ENCODE results near the gene COL4A4. TPM values are rescaled to one million over a fixed set of nuclear protein-coding genes. Genes with fewer than 3 reads are reported as not detected.

Gene COL4A4
- total RNA-seq, 4 donors from 2014 or later: 0.53 to 24.8 (median 0.95) TPM

DNA sequence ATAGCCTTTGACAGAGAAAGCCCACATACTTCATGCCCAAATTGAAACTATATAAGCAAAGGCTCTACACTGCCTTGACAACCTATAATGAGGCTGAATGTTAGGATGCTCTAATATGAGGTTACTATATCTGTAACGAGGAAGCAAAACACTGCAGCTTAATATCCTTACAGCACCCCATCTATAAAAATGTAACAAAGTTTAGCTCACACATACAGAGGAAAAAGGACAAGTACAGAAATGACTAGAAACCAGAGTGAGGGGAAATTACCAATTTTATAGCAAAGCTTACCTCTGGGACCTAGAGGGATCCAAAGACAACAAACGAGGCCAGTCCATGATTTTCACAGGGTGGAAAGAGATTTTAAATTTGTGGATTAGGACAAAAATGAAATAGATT is 138.5 kb downstream of the COL4A4 start:
- Histone ChIP-seq H3K27ac (no peak overlapping the region), H3K36me3 (no peaks in the 10 kb centered on the region), H3K9me3 (no peaks in the 10 kb centered on the region), H3K27me3 (no peaks in the 10 kb centered on the region), H3K4me1 (no peaks in the 10 kb centered on the region), H3K4me3 (no peak overlapping the region)
- DNase-seq: no peak
- no peak for TF ChIP-seq POLR2A (IDR thresholded peaks at IDR 0.05)
- TF ChIP-seq, protein P1, sequence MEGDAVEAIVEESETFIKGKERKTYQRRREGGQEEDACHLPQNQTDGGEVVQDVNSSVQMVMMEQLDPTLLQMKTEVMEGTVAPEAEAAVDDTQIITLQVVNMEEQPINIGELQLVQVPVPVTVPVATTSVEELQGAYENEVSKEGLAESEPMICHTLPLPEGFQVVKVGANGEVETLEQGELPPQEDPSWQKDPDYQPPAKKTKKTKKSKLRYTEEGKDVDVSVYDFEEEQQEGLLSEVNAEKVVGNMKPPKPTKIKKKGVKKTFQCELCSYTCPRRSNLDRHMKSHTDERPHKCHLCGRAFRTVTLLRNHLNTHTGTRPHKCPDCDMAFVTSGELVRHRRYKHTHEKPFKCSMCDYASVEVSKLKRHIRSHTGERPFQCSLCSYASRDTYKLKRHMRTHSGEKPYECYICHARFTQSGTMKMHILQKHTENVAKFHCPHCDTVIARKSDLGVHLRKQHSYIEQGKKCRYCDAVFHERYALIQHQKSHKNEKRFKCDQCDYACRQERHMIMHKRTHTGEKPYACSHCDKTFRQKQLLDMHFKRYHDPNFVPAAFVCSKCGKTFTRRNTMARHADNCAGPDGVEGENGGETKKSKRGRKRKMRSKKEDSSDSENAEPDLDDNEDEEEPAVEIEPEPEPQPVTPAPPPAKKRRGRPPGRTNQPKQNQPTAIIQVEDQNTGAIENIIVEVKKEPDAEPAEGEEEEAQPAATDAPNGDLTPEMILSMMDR (IDR thresholded peaks at IDR 0.05): no peak

DNA sequence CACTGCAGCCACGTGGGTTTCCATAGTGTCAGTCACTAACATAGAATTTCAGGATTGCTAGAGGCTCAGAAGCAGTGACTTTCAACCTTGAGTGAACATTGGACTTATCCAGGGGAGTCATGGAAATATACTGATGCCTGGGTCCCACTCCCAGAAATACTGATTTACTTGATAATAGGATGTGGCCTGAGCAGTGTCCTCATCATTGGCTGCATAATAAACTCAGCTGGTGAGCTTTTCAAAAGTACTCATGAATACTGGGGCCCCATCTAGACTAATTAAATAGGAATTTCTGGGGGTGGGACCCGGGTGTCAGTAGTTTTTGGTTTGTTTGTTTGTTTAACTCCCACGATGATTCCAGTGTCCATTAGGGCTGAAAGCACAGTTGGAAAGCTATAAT is 141.4 kb downstream of the COL4A4 start:
- H3K4me3 ChIP-seq: no peak overlapping the region
- no peak for TF ChIP-seq POLR2A (IDR thresholded peaks at IDR 0.05)
- TF ChIP-seq, protein P1 (IDR thresholded peaks at IDR 0.05): no peak
- DNase-seq: no peak
- H3K27me3 ChIP-seq: no peaks in the 10 kb centered on the region
- no peaks in the 10 kb centered on the region for H3K9me3 ChIP-seq
- no peaks in the 10 kb centered on the region for H3K36me3 ChIP-seq
- H3K27ac ChIP-seq: no peak overlapping the region
- H3K4me1 ChIP-seq: no peaks in the 10 kb centered on the region

DNA sequence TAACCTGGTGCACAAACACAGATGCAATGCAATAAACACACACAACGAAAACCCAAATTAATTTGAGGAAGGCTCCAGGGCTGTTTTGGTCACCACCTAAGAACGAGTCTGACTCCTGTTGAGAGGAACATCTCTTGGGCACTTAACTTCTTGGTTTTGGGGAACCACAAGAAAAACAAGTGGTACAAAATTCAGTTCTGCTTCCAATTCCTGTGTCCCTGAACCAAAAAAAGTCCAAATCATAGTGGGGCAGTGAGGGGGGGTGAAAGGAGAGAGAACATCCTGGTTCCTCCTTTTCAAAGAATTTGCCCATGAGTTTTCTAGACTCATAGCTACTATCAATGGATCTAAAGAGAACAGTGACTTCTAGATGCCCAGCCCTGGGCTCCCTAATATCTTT is 143.6 kb downstream of the COL4A4 start:
- H3K27ac ChIP-seq: no peak overlapping the region
- no peaks in the 10 kb centered on the region for H3K27me3 ChIP-seq
- H3K4me1 ChIP-seq: no peaks in the 10 kb centered on the region
- no peaks in the 10 kb centered on the region for H3K36me3 ChIP-seq
- no peaks in the 10 kb centered on the region for H3K9me3 ChIP-seq
- no peak overlapping the region for H3K4me3 ChIP-seq
- no peak for DNase-seq
- TF ChIP-seq POLR2A (IDR thresholded peaks at IDR 0.05): no peak
- TF ChIP-seq, protein P1 (IDR thresholded peaks at IDR 0.05): no peak

DNA sequence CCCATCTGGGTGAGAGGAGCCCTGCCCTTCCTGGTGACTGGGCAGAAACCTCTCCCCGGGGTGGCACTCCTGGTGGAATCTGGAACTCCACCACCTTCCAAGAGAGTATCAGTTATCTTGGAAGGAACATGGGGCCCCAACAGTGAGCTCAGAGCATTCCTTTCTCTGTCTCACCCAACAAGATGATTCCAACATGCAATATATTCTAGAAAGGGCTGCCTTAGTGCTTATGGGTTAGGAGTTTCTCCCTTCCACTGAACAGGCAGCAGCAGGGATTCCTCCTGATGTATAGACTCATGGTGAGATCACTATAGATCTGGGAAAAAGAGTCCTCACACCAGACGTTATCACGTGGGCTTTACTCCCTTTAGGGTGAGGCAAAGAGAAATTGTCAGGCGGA is 147.1 kb downstream of the COL4A4 start:
- no peaks in the 10 kb centered on the region for H3K27me3 ChIP-seq
- H3K36me3 ChIP-seq: no peaks in the 10 kb centered on the region
- no peak for TF ChIP-seq POLR2A (IDR thresholded peaks at IDR 0.05)
- TF ChIP-seq, protein P1 (IDR thresholded peaks at IDR 0.05): no peak

DNA sequence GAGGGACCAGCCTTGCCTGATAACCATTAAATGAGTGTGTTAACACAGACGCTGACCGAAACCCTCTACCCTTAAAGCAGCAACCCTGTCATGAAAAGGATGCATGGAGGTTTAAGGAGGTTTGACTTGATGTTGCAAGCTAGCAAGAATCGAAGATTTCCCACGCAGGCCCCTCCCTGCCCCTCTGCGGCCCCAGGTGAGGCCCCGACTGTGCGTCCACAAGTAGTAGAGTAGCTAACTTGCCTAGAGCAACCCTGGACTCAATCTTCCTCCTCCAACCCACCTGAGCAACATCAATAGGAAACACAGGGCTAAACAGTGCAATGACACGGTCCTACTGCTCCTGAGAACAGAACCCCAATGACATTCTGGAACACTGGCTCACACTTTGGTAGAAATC is 150.1 kb downstream of the COL4A4 start:
- H3K4me3 ChIP-seq: no peak overlapping the region
- H3K27ac ChIP-seq: no peak overlapping the region
- H3K27me3 ChIP-seq: no peaks in the 10 kb centered on the region
- H3K36me3 ChIP-seq: no peaks in the 10 kb centered on the region
- H3K4me1 ChIP-seq: no peaks in the 10 kb centered on the region
- H3K9me3 ChIP-seq: no peaks in the 10 kb centered on the region
- DNase-seq: no peak
- no peak for TF ChIP-seq POLR2A (IDR thresholded peaks at IDR 0.05)
- TF ChIP-seq, protein P1 (IDR thresholded peaks at IDR 0.05): no peak

More for the DNA sequence above, 147.1 kb downstream of the COL4A4 start:
- no peak for DNase-seq
- Histone ChIP-seq H3K9me3 (no peaks in the 10 kb centered on the region), H3K4me3 (no peak overlapping the region), H3K27ac (no peak overlapping the region), H3K4me1 (no peaks in the 10 kb centered on the region)

DNA sequence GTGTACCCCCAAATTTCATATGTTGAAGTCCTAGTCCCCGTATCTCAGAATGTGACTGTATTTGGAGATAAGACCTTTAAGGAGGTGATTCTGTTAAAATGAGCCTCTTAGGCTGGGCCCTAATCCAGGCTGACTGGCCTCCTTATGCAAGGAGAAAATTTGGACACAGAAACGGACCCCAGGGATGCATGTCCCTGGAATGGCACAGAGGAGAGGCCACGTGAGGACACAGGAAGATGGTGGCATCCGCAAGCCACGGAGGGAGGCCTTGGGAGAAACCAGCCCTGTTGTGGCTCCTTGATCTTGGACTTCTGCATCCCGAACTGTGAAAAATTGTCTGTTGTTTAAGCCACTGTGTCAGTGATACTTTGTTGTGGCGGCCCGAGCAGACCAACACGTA is 150.7 kb downstream of the COL4A4 start:
- Histone ChIP-seq H3K4me3 (no peak overlapping the region), H3K27ac (no peak overlapping the region), H3K36me3 (no peaks in the 10 kb centered on the region), H3K27me3 (no peaks in the 10 kb centered on the region), H3K9me3 (no peaks in the 10 kb centered on the region), H3K4me1 (no peaks in the 10 kb centered on the region)
- TF ChIP-seq, protein P1 (IDR thresholded peaks at IDR 0.05): no peak
- TF ChIP-seq POLR2A (IDR thresholded peaks at IDR 0.05): no peak
- no peak for DNase-seq

Data from Peyer's patch (tissue), 4 donors.